Measurements from ENCODE around the gene CELF4.

GRCh38 chr18:37270038-37270665 lies 295.4 kb downstream of the CELF4 start:
- TF ChIP-seq, protein P1, sequence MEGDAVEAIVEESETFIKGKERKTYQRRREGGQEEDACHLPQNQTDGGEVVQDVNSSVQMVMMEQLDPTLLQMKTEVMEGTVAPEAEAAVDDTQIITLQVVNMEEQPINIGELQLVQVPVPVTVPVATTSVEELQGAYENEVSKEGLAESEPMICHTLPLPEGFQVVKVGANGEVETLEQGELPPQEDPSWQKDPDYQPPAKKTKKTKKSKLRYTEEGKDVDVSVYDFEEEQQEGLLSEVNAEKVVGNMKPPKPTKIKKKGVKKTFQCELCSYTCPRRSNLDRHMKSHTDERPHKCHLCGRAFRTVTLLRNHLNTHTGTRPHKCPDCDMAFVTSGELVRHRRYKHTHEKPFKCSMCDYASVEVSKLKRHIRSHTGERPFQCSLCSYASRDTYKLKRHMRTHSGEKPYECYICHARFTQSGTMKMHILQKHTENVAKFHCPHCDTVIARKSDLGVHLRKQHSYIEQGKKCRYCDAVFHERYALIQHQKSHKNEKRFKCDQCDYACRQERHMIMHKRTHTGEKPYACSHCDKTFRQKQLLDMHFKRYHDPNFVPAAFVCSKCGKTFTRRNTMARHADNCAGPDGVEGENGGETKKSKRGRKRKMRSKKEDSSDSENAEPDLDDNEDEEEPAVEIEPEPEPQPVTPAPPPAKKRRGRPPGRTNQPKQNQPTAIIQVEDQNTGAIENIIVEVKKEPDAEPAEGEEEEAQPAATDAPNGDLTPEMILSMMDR (IDR thresholded peaks at IDR 0.05): no peak
- no peak for TF ChIP-seq POLR2A (IDR thresholded peaks at IDR 0.05)
